Uterus (tissue), 2 donors: ENCODE data around the gene ATP8B1.

Experiments used
- CTCF ChIP-seq, 4 experiments: fragments of 200-600 bp in 2 of 4; fragments of 450-650 bp in 2 of 4; sonication (generic) in 2 of 4; IDR thresholded peaks; one replicate each; pipeline ENCODE4 v1.5.1; 2016 to 2019; ENCODE audit warnings: antibody characterized with exemption in 4 of 4, mild to moderate bottlenecking in 2 of 4, moderate library complexity in 1 of 4
- POLR2A ChIP-seq, 2 donors: fragments of 450-650 bp; IDR thresholded peaks; one replicate each; pipeline ENCODE4 v1.6.1; 2016; ENCODE audit warnings: antibody characterized with exemption in 2 of 2, mild to moderate bottlenecking in 1 of 2, moderate library complexity in 1 of 2

GRCh38 chr18:57801325-57801724 is 1.8 kb downstream of the ATP8B1 start:
- TF ChIP-seq CTCF (IDR thresholded peaks at IDR 0.05) (no peak), POLR2A (IDR thresholded peaks at IDR 0.05) (no peak)
